ENCODE measurements around the gene ELMO2.

GRCh38 chr20:46357030-46357514 is 49.3 kb downstream of the ELMO2 start:
- TF ChIP-seq CTCF (conservative IDR thresholded peaks at IDR 0.05; ENCODE audit: low read depth, low read length), result no peak
- TF ChIP-seq EZH2 (IDR thresholded peaks at IDR 0.05; ENCODE audit: borderline replicate concordance, low read depth, low read length, poor library complexity, severe bottlenecking), result no peak

All from A673 (cell line).